Stomach (tissue), 4 donors: ENCODE data around the gene CDH12.
"Not testable (repeated sequence)": the region's sequence is repeated elsewhere in the genome, so short reads cannot be mapped to it uniquely, and the experiment has no call there.

Experiments used
- CTCF ChIP-seq, 7 experiments: fragments of 450-650 bp in 4 of 7; fragments of 200-600 bp in 3 of 7; sonication (generic) in 3 of 7; IDR thresholded peaks; one replicate each; pipeline ENCODE4 v1.5.1; 2016 to 2019; ENCODE audit warnings: antibody characterized with exemption in 7 of 7, control low read depth in 2 of 7, mild to moderate bottlenecking in 1 of 7
- POLR2A ChIP-seq, 4 donors: fragments of 450-650 bp; IDR thresholded peaks; one replicate each; pipeline ENCODE4 v1.6.1; 2016; ENCODE audit warnings: antibody characterized with exemption in 4 of 4, control low read depth in 2 of 4, mild to moderate bottlenecking in 1 of 4, moderate library complexity in 1 of 4

- TF ChIP-seq CTCF, POLR2A (IDR thresholded peaks at IDR 0.05): not testable (repeated sequence)
Observed at GRCh38 chr5:22858911-22859310, 5.8 kb upstream of the CDH12 start.
